Spleen (tissue), 11 donors: ENCODE measurements around the gene SELENOP. TPM values are rescaled to one million over a fixed set of nuclear protein-coding genes. Genes with fewer than 3 reads are reported as not detected.

ENCODE experiments used
- DNase-seq: peaks from one replicate; pipeline ENCODE4 v3.0.0-alpha.2; 2020
- H3K27ac ChIP-seq, 8 donors: fragments of 200-600 bp; sonication (generic) in 7 of 8; 1 replicate in 4 of 8; 2 replicates in 4 of 8; pipeline versions ENCODE4 v1.5.0 to v1.8.0; 2016 to 2021; ENCODE audit warnings: inconsistent platforms in 4 of 8, mild to moderate bottlenecking in 4 of 8, moderate library complexity in 1 of 8
- H3K27me3 ChIP-seq, 7 donors: fragments of 200-600 bp; sonication (generic) in 6 of 7; replicated peaks in 1 of 7; 1 replicate in 4 of 7; 2 replicates in 3 of 7; pipeline versions ENCODE4 v1.5.0 to v1.8.0; 2016 to 2021; ENCODE audit warnings: inconsistent platforms in 3 of 7, mild to moderate bottlenecking in 1 of 7
- H3K36me3 ChIP-seq, 6 donors: fragments of 200-600 bp; sonication (generic) in 5 of 6; 1 replicate in 4 of 6; 2 replicates in 2 of 6; pipeline versions ENCODE4 v1.5.0 to v1.8.0; 2016 to 2021; ENCODE audit warnings: inconsistent platforms in 2 of 6
- H3K4me1 ChIP-seq, 6 donors: fragments of 200-600 bp; sonication (generic) in 5 of 6; 1 replicate in 3 of 6; 2 replicates in 3 of 6; pipeline versions ENCODE4 v1.5.0 to v1.8.0; 2016 to 2021; ENCODE audit warnings: inconsistent platforms in 3 of 6
- H3K4me3 ChIP-seq, 8 donors: fragments of 200-600 bp; sonication (generic) in 7 of 8; 1 replicate in 4 of 8; 2 replicates in 4 of 8; pipeline versions ENCODE4 v1.5.0 to v1.8.0; 2016 to 2021; ENCODE audit warnings: inconsistent platforms in 4 of 8, mild to moderate bottlenecking in 4 of 8, moderate library complexity in 2 of 8
- H3K9me3 ChIP-seq, 8 donors: fragments of 200-600 bp; sonication (generic) in 7 of 8; 1 replicate in 4 of 8; 2 replicates in 4 of 8; pipeline versions ENCODE4 v1.5.0 to v1.8.0; 2016 to 2021; ENCODE audit warnings: inconsistent platforms in 4 of 8
- POLR2A ChIP-seq, 3 donors: fragments of 450-650 bp; IDR thresholded peaks; one replicate each; pipeline ENCODE4 v1.5.1; 2017; ENCODE audit warnings: antibody characterized with exemption in 3 of 3, mild to moderate bottlenecking in 1 of 3
- POLR2AphosphoS5 ChIP-seq, 3 donors: sonication (generic); formaldehyde crosslinking; IDR thresholded peaks; one replicate each; pipeline ENCODE4 v1.5.1; 2017; ENCODE audit warnings: antibody characterized with exemption in 3 of 3
- WGBS, 5 donors: extraction: QIAGEN DNeasy Blood & Tissue Kit in 3 of 5; methylation state at CpG; one replicate each; pipeline versions ENCODE4 v1.1.5 to v1.1.7; 2013 to 2018; 5-methylcytosine and 5-hydroxymethylcytosine counted together
- intact Hi-C: fragments of 100-400 bp; cut with DNase I; formaldehyde crosslinking; loops from one replicate; pipeline ENCODE4 v1.15.0; 2023; ENCODE audit warnings: low total_unique reads
- polyA plus RNA-seq, 3 donors: library from polyadenylated mRNA; stranded (reverse); fragments of 200-250 nt; gene quantifications; one replicate each; pipeline ENCODE4 v1.2.1, GENCODE V29; 2013
- total RNA-seq, 7 donors: library from RNA; depleted of rRNA in 3 of 7; stranded (reverse); fragments of >200 nt in 3 of 7; fragmentation: NEBNext Ultra II Directional in 4 of 7; extraction: Animal tissue kit (Norgen Biotek cat#: 25700) in 4 of 7; gene quantifications; one replicate each; pipeline versions ENCODE4 v1.1.0 to v1.2.1, GENCODE V29; 2016 to 2021
- TF ChIP-seq, protein P1 (sequence below), 11 experiments: fragments of 200-600 bp in 7 of 11; fragments of 450-650 bp in 4 of 11; sonication (generic) in 4 of 11; IDR thresholded peaks in 8 of 11; conservative IDR thresholded peaks in 3 of 11; 1 replicate in 7 of 11; 2 replicates in 4 of 11; pipeline versions ENCODE4 v1.4.0 to v1.8.0; 2016 to 2021; ENCODE audit warnings: antibody characterized with exemption in 11 of 11, inconsistent platforms in 4 of 11, mild to moderate bottlenecking in 1 of 11
- donor health status: healthy with polysubstance abuse.
- donor health status: DM: no; HTN: no; CAD: no; lungs with moderate emphysema.
- donor health status: DM: no; HTN: no; CAD: no.
- donor health status: Bipolar disorder and iron deficiency.
- donor health status: healthy.
- donor health status: DM: no; HTN: no; CAD: no.
- donor health status: DM: yes; HTN: yes; CAD: no.

The SELENOP gene
- total and polyA plus RNA-seq, 10 donors, result 98.7 to 2,596 (median 950) TPM

DNA sequence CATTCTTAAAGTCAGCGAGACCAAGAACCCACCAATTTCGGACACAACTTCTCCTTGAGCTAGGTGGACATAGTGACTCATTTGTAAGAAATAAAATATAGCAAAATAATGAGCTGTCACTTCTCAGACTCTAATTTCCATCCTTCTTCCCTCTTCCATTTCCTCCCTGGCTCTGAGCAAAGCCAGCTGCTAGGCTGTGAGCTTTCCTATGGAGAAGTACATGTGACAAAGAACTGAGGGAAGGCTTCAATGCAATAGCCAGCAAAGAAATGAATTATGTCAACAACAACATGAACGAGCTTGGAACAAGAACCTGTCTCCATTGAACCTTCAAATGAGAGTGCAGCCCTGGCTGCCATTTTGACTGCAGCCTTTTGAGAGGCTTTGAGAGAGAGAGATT, 25.9 kb upstream of the SELENOP start:
- H3K9me3 ChIP-seq, result peaks cover 0 to 11% (median 0%) of the 10 kb centered on the region in 8 donors
- H3K27me3 ChIP-seq, result no peaks in the 10 kb centered on the region
- no peak overlapping the region for H3K27ac ChIP-seq
- intact Hi-C loops, result no loop called here
- no peak overlapping the region for H3K4me3 ChIP-seq
- no peaks in the 10 kb centered on the region for H3K36me3 ChIP-seq
- no peak for TF ChIP-seq POLR2AphosphoS5 (IDR thresholded peaks at IDR 0.05)
- TF ChIP-seq POLR2A (IDR thresholded peaks at IDR 0.05), result no peak
- TF ChIP-seq, protein P1, sequence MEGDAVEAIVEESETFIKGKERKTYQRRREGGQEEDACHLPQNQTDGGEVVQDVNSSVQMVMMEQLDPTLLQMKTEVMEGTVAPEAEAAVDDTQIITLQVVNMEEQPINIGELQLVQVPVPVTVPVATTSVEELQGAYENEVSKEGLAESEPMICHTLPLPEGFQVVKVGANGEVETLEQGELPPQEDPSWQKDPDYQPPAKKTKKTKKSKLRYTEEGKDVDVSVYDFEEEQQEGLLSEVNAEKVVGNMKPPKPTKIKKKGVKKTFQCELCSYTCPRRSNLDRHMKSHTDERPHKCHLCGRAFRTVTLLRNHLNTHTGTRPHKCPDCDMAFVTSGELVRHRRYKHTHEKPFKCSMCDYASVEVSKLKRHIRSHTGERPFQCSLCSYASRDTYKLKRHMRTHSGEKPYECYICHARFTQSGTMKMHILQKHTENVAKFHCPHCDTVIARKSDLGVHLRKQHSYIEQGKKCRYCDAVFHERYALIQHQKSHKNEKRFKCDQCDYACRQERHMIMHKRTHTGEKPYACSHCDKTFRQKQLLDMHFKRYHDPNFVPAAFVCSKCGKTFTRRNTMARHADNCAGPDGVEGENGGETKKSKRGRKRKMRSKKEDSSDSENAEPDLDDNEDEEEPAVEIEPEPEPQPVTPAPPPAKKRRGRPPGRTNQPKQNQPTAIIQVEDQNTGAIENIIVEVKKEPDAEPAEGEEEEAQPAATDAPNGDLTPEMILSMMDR (IDR thresholded peaks at IDR 0.05 in 8 of 11, conservative IDR thresholded peaks at IDR 0.05 in 3 of 11), result no peak
- WGBS, 5 donors, result 76 to 82% (median 81%) methylated on average over 3 of the region's 3 CpGs
- DNase-seq, result no peak
- H3K4me1 ChIP-seq, result peaks cover 0 to 8% (median 0%) of the 10 kb centered on the region in 6 donors

GRCh38 chr5:42836070-42836769, 24.5 kb upstream of the SELENOP start:
- intact Hi-C loops, result no loop called here
- peaks cover 0 to 8% (median 0%) of the 10 kb centered on the region in 6 donors for H3K4me1 ChIP-seq
- no peak for TF ChIP-seq POLR2A (IDR thresholded peaks at IDR 0.05)
- TF ChIP-seq, protein P1 (IDR thresholded peaks at IDR 0.05 in 8 of 11, conservative IDR thresholded peaks at IDR 0.05 in 3 of 11), result no peak
- TF ChIP-seq POLR2AphosphoS5 (IDR thresholded peaks at IDR 0.05), result no peak
- no peak overlapping the region for H3K27ac ChIP-seq
- DNase-seq, result no peak
- H3K36me3 ChIP-seq, result no peaks in the 10 kb centered on the region
- no peak overlapping the region for H3K4me3 ChIP-seq
- WGBS, 5 donors, result 95 to 98% (median 97%) methylated on average over 19 to 25 of the region's 25 CpGs
- H3K27me3 ChIP-seq, result no peaks in the 10 kb centered on the region
- H3K9me3 ChIP-seq, result peaks cover 0 to 11% (median 0%) of the 10 kb centered on the region in 8 donors

DNA sequence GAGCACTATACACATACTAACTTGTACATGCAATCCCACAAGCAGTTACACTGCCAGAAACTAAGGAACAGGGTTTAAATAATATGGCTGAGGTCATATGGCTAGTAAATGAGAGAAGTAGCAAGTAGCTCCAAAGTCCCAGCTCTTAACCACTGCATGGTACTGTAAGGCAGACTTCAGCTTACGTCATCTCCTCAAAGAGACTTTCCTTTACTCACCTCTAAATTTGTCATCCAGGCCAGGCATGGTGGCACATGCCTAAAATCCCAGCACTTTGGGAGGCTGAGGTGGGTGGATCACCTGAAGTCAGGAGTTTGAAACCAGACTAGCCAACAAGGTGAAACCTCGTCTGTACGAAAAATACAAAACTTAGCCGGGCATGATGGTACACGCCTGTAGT, 20.4 kb upstream of the SELENOP start:
- H3K4me1 ChIP-seq, result no peaks in the 10 kb centered on the region
- H3K4me3 ChIP-seq, result no peak overlapping the region
- H3K9me3 ChIP-seq, result peaks cover 0 to 10% (median 0%) of the 10 kb centered on the region in 8 donors
- WGBS, 5 donors, result 91 to 98% (median 97%) methylated on average over 5 of the region's 5 CpGs
- no peaks in the 10 kb centered on the region for H3K36me3 ChIP-seq
- no peaks in the 10 kb centered on the region for H3K27me3 ChIP-seq
- no peak for DNase-seq
- TF ChIP-seq POLR2AphosphoS5 (IDR thresholded peaks at IDR 0.05), result no peak
- TF ChIP-seq POLR2A (IDR thresholded peaks at IDR 0.05), result no peak
- TF ChIP-seq, protein P1 (IDR thresholded peaks at IDR 0.05 in 8 of 11, conservative IDR thresholded peaks at IDR 0.05 in 3 of 11), result no peak
- intact Hi-C loops, result no loop called here
- no peak overlapping the region for H3K27ac ChIP-seq

- H3K27ac ChIP-seq, result no peak overlapping the region
- H3K36me3 ChIP-seq, result no peaks in the 10 kb centered on the region
- intact Hi-C loops, result no loop called here
- no peaks in the 10 kb centered on the region for H3K4me1 ChIP-seq
- TF ChIP-seq POLR2AphosphoS5 (IDR thresholded peaks at IDR 0.05), result no peak
- H3K27me3 ChIP-seq, result no peaks in the 10 kb centered on the region
- H3K4me3 ChIP-seq, result no peak overlapping the region
- H3K9me3 ChIP-seq, result no peaks in the 10 kb centered on the region
- 76 to 92% (median 81%) methylated on average over 2 of the region's 2 CpGs for WGBS, 5 donors
- DNase-seq, result no peak
Measured at GRCh38 chr5:42830924-42831323, 19.2 kb upstream of the SELENOP start.
